GM12878 (cell line): ENCODE data around the gene NFATC2. TPM values are rescaled to one million over a fixed set of nuclear protein-coding genes. Genes with fewer than 3 reads are reported as not detected.

Source experiments
- CREM ChIP-seq: IDR thresholded peaks from 2 replicates; pipeline ENCODE4 v1.6.1; 2014; ENCODE audit warnings: antibody characterized with exemption, low read depth
- CUX1 ChIP-seq: IDR thresholded peaks from 2 replicates; pipeline ENCODE4 v1.6.1; 2012; ENCODE audit warnings: improper control_type of control experiment, low read depth, low read length; ENCODE audit not compliant: insufficient replicate concordance
- DPF2 ChIP-seq: fragments of 450-650 bp; IDR thresholded peaks from 2 replicates; pipeline ENCODE4 v1.6.1; 2017; ENCODE audit warnings: mild to moderate bottlenecking
- MAX ChIP-seq: IDR thresholded peaks from 2 replicates; pipeline ENCODE4 v1.6.1; 2012; ENCODE audit warnings: low read depth, low read length, improper control_type of control experiment
- MYC ChIP-seq: IDR thresholded peaks from 2 replicates; pipeline ENCODE4 v1.6.1; 2011; ENCODE audit warnings: mild to moderate bottlenecking, low read length, moderate library complexity, inconsistent platforms; ENCODE audit not compliant: insufficient read depth, insufficient replicate concordance, insufficient read length, severe bottlenecking
- NFYB ChIP-seq: IDR thresholded peaks from 2 replicates; pipeline ENCODE4 v1.6.1; 2011; ENCODE audit warnings: low read depth, mild to moderate bottlenecking, low read length, improper control_type of control experiment, moderate library complexity; ENCODE audit not compliant: insufficient read depth
- NR2F1 ChIP-seq: fragments of 450-650 bp; conservative IDR thresholded peaks from 2 replicates; pipeline ENCODE4 v1.6.1; 2017; ENCODE audit warnings: mild to moderate bottlenecking
- POU2F2 ChIP-seq: IDR thresholded peaks from 3 replicates; pipeline ENCODE4 v1.6.1; 2011; ENCODE audit warnings: low read depth, mild to moderate bottlenecking, low read length, borderline replicate concordance
- RB1 ChIP-seq: fragments of 450-650 bp; formaldehyde crosslinking; IDR thresholded peaks from 2 replicates; pipeline ENCODE4 v1.6.1; 2017; ENCODE audit warnings: mild to moderate bottlenecking, borderline replicate concordance
- RELA ChIP-seq: fragments of 450-650 bp; IDR thresholded peaks from 2 replicates; pipeline ENCODE4 v1.8.0; 2014; ENCODE audit warnings: borderline replicate concordance; ENCODE audit not compliant: partially characterized antibody
- SMAD5 ChIP-seq: IDR thresholded peaks from 2 replicates; pipeline ENCODE4 v1.6.1; 2016; ENCODE audit warnings: antibody characterized with exemption, low read depth
- WRNIP1 ChIP-seq: IDR thresholded peaks from 2 replicates; pipeline ENCODE4 v1.6.1; 2011; ENCODE audit warnings: low read depth, low read length, improper control_type of control experiment, borderline replicate concordance
- ZNF24 ChIP-seq: fragments of 450-650 bp; IDR thresholded peaks from 2 replicates; pipeline ENCODE4 v1.6.1; 2017; ENCODE audit warnings: antibody characterized with exemption, mild to moderate bottlenecking
- ZNF274 ChIP-seq: IDR thresholded peaks from one replicate; pipeline ENCODE4 v1.8.0; 2011; ENCODE audit not compliant: insufficient read length, insufficient read depth
- polyA plus RNA-seq, 11 experiments: library from polyadenylated mRNA; depleted of rRNA in 4 of 11; unstranded in 6 of 11; stranded (reverse) in 5 of 11; fragments of >200 nt; fragmentation: Nextera tagmentation in 4 of 11; fragmentation: Illumina TruSeq in 1 of 11; extraction: Ambion mirVana in 4 of 11; extraction: Trizol in 1 of 11; gene quantifications; 1 replicate in 1 of 11; 2 replicates in 10 of 11; pipeline versions ENCODE4 v1.2.1 to v1.2.3, GENCODE V29; 2011 to 2016; ENCODE audit warnings: inconsistent platforms in 2 of 11, missing spikeins in 2 of 11, low read depth in 1 of 11
- total RNA-seq, 4 experiments: library from RNA; depleted of rRNA in 3 of 4; stranded (reverse); fragments of >200 nt in 3 of 4; fragmentation: Illumina TruSeq in 1 of 4; extraction: Trizol in 1 of 4; gene quantifications; 2 replicates each; pipeline versions ENCODE4 v1.2.1 to v1.2.3, GENCODE V29; 2013 to 2021
- TF ChIP-seq, protein P1 (sequence below): fragments of 450-650 bp; IDR thresholded peaks from 2 replicates; pipeline ENCODE4 v1.6.1; 2018; ENCODE audit warnings: mild to moderate bottlenecking, low read depth, moderate library complexity; ENCODE audit not compliant: partially characterized antibody
- TF ChIP-seq, protein P2 (sequence below): fragments of 150-350 bp; IDR thresholded peaks from 2 replicates; pipeline ENCODE4 v1.6.1; 2014; ENCODE audit warnings: mild to moderate bottlenecking, low read depth, low read length
- TF ChIP-seq, protein P3 (sequence below): fragments of 450-650 bp; IDR thresholded peaks from 2 replicates; pipeline ENCODE4 v1.6.1; 2017; ENCODE audit warnings: mild to moderate bottlenecking

NFATC2 gene
- total and polyA plus RNA-seq, 10 of the 15 experiments (the other 5 are each of a cell fraction or from before 2014, with no cell fraction given): 3.3 to 20.0 (median 7.3) TPM

- TF ChIP-seq RELA: peak; percentile 90
- TF ChIP-seq CREM: 0 out of 2 replicates have a peak, but pooled peaks have one; percentile 34
- TF ChIP-seq MYC: no peak
- 0 out of 2 replicates have a peak, but pooled peaks have one; percentile 43 for TF ChIP-seq RB1
- TF ChIP-seq NFYB: no peak
- TF ChIP-seq POU2F2: peak; percentile 92; the same call in 2 of the 3 replicates
- peak; percentile 94 for TF ChIP-seq NR2F1
- TF ChIP-seq, protein P1, sequence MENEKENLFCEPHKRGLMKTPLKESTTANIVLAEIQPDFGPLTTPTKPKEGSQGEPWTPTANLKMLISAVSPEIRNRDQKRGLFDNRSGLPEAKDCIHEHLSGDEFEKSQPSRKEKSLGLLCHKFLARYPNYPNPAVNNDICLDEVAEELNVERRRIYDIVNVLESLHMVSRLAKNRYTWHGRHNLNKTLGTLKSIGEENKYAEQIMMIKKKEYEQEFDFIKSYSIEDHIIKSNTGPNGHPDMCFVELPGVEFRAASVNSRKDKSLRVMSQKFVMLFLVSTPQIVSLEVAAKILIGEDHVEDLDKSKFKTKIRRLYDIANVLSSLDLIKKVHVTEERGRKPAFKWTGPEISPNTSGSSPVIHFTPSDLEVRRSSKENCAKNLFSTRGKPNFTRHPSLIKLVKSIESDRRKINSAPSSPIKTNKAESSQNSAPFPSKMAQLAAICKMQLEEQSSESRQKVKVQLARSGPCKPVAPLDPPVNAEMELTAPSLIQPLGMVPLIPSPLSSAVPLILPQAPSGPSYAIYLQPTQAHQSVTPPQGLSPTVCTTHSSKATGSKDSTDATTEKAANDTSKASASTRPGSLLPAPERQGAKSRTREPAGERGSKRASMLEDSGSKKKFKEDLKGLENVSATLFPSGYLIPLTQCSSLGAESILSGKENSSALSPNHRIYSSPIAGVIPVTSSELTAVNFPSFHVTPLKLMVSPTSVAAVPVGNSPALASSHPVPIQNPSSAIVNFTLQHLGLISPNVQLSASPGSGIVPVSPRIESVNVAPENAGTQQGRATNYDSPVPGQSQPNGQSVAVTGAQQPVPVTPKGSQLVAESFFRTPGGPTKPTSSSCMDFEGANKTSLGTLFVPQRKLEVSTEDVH: no peak
- TF ChIP-seq ZNF274: no peak
- no peak; the same call in 1 of the 2 replicates for TF ChIP-seq WRNIP1
- no peak; the same call in 1 of the 2 replicates for TF ChIP-seq MAX
- TF ChIP-seq CUX1: peak; percentile 24
- TF ChIP-seq, protein P2, sequence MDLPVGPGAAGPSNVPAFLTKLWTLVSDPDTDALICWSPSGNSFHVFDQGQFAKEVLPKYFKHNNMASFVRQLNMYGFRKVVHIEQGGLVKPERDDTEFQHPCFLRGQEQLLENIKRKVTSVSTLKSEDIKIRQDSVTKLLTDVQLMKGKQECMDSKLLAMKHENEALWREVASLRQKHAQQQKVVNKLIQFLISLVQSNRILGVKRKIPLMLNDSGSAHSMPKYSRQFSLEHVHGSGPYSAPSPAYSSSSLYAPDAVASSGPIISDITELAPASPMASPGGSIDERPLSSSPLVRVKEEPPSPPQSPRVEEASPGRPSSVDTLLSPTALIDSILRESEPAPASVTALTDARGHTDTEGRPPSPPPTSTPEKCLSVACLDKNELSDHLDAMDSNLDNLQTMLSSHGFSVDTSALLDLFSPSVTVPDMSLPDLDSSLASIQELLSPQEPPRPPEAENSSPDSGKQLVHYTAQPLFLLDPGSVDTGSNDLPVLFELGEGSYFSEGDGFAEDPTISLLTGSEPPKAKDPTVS: no peak
- TF ChIP-seq, protein P3, sequence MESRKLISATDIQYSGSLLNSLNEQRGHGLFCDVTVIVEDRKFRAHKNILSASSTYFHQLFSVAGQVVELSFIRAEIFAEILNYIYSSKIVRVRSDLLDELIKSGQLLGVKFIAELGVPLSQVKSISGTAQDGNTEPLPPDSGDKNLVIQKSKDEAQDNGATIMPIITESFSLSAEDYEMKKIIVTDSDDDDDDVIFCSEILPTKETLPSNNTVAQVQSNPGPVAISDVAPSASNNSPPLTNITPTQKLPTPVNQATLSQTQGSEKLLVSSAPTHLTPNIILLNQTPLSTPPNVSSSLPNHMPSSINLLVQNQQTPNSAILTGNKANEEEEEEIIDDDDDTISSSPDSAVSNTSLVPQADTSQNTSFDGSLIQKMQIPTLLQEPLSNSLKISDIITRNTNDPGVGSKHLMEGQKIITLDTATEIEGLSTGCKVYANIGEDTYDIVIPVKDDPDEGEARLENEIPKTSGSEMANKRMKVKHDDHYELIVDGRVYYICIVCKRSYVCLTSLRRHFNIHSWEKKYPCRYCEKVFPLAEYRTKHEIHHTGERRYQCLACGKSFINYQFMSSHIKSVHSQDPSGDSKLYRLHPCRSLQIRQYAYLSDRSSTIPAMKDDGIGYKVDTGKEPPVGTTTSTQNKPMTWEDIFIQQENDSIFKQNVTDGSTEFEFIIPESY: no peak
- TF ChIP-seq DPF2: peak; percentile 97
- peak; percentile 63; the same call in 1 of the 2 replicates for TF ChIP-seq ZNF24
- no peak for TF ChIP-seq SMAD5
Measured at GRCh38 chr20:51460569-51461265, 81.8 kb downstream of the NFATC2 start (continued).
